HG03469 (cell line): ENCODE results near the gene USPL1.

Experiments
- ATAC-seq: cut with Tn5 transposase; IDR thresholded peaks from one replicate; pipeline ENCODE4 v1.9.1; 2021; ENCODE audit warnings: mild to moderate bottlenecking, moderate library complexity, moderate number of reproducible peaks; ENCODE audit not compliant: unreplicated experiment

USPL1 gene

GRCh38 chr13:30656178-30656577 lies 38.5 kb downstream of the USPL1 start:
- ATAC-seq: no peak

- no peak for ATAC-seq
These were observed 42.3 kb downstream of the USPL1 start for GRCh38 chr13:30659980-30660379.

GRCh38 chr13:30660796-30661195 lies 43.1 kb downstream of the USPL1 start:
- no peak for ATAC-seq

GRCh38 chr13:30664689-30665275 lies 47.1 kb downstream of the USPL1 start:
- no peak for ATAC-seq

GRCh38 chr13:30665638-30666037 lies 47.9 kb downstream of the USPL1 start:
- no peak for ATAC-seq

GRCh38 chr13:30666113-30666512 lies 48.4 kb downstream of the USPL1 start:
- no peak for ATAC-seq

- ATAC-seq: no peak
These were observed 49.3 kb downstream of the USPL1 start for GRCh38 chr13:30667014-30667413.

- ATAC-seq: no peak
These were observed 50.6 kb downstream of the USPL1 start for GRCh38 chr13:30668312-30668711.

GRCh38 chr13:30671271-30671815 lies 53.6 kb downstream of the USPL1 start:
- ATAC-seq: no peak

- peak; percentile 82 for ATAC-seq
These were observed 56.2 kb downstream of the USPL1 start for GRCh38 chr13:30673669-30674521.

GRCh38 chr13:30675717-30676116 lies 58.0 kb downstream of the USPL1 start:
- no peak for ATAC-seq

- ATAC-seq: no peak
These were observed 59.0 kb downstream of the USPL1 start for GRCh38 chr13:30676672-30677071.

GRCh38 chr13:30679483-30680330 lies 62.0 kb downstream of the USPL1 start:
- ATAC-seq: no peak

- no peak for ATAC-seq
These were observed 64.1 kb downstream of the USPL1 start for GRCh38 chr13:30681843-30682242.

GRCh38 chr13:30685320-30685859 lies 67.7 kb downstream of the USPL1 start:
- ATAC-seq: no peak

GRCh38 chr13:30685987-30686386 lies 68.3 kb downstream of the USPL1 start:
- no peak for ATAC-seq

- ATAC-seq: no peak
These were observed 69.9 kb downstream of the USPL1 start for GRCh38 chr13:30687601-30688000.

GRCh38 chr13:30689752-30690151 lies 72.0 kb downstream of the USPL1 start:
- ATAC-seq: no peak

GRCh38 chr13:30690282-30691188 lies 72.8 kb downstream of the USPL1 start:
- peak; percentile 65 for ATAC-seq

GRCh38 chr13:30692113-30692512 lies 74.4 kb downstream of the USPL1 start:
- no peak for ATAC-seq
